Mammary epithelial cell (primary cell): ENCODE results near the gene BTBD1.

ENCODE experiments used
- CTCF ChIP-seq, 2 donors: IDR thresholded peaks in 1 of 2; conservative IDR thresholded peaks in 1 of 2; 2 replicates each; pipeline ENCODE4 v1.5.1; 2011 to 2012; ENCODE audit warnings: inconsistent platforms in 2 of 2, low read length in 2 of 2, mild to moderate bottlenecking in 2 of 2, control low read depth in 1 of 2, low read depth in 1 of 2; ENCODE audit not compliant: insufficient read depth in 1 of 2; ENCODE audit errors: extremely low read depth in 1 of 2
- EZH2 ChIP-seq: IDR thresholded peaks from 2 replicates; pipeline ENCODE4 v1.6.1; 2012; ENCODE audit warnings: low read length, inconsistent platforms, borderline replicate concordance

GRCh38 chr15:83110381-83110780 lies 43.3 kb upstream of the BTBD1 start:
- TF ChIP-seq CTCF (conservative IDR thresholded peaks at IDR 0.05 in 1 of 2, IDR thresholded peaks at IDR 0.05 in 1 of 2; ENCODE audit: extremely low read depth in 1 of 2, insufficient read depth in 1 of 2, low read depth in 1 of 2, low read length in 2 of 2) (no peak), EZH2 (no peak)
